Natural killer cell treated with Interleukin-12 subunit alpha and Interleukin-12 subunit beta and Interleukin-15 and Interleukin-18, amount 100 ng/mL, for 72 hours (primary cell): ENCODE data around the gene MAOA. TPM values are rescaled to one million over a fixed set of nuclear protein-coding genes. Genes with fewer than 3 reads are reported as not detected.
A peak's percentile ranks its signal among the peaks of the same experiment; 100 is the strongest.
"Not testable (repeated sequence)": the region's sequence is repeated elsewhere in the genome, so short reads cannot be mapped to it uniquely, and the experiment has no call there.

Experiments
- ATAC-seq, 2 donors: fragments of 150-1000 bp; cut with Tn5 transposase in 1 of 2; sonication (Bioruptor Pico), chemical (Tn5 transposase) in 1 of 2; 2 replicates each; pipeline ENCODE4 v1.10.0; 2021
- DNase-seq: peaks from one replicate; pipeline ENCODE4 v3.0.0; 2022; ENCODE audit warnings: low spot score
- H3K27ac Mint-ChIP-seq, 2 donors: 1 replicate in 1 of 2; 2 replicates in 1 of 2; pipeline ENCODE4 v1.8.0; 2022; ENCODE audit warnings: mixed read lengths in 2 of 2, mild to moderate bottlenecking in 1 of 2, moderate library complexity in 1 of 2
- H3K27me3 Mint-ChIP-seq, 2 donors: 1 replicate in 1 of 2; 2 replicates in 1 of 2; pipeline ENCODE4 v1.8.0; 2022; ENCODE audit warnings: mixed read lengths in 2 of 2
- H3K36me3 Mint-ChIP-seq: one replicate; pipeline ENCODE4 v1.8.0; 2022; ENCODE audit warnings: mixed read lengths
- H3K4me1 Mint-ChIP-seq, 2 donors: 1 replicate in 1 of 2; 2 replicates in 1 of 2; pipeline ENCODE4 v1.8.0; 2022; ENCODE audit warnings: low read depth in 2 of 2, mixed read lengths in 2 of 2, mild to moderate bottlenecking in 1 of 2
- H3K4me3 Mint-ChIP-seq: one replicate; pipeline ENCODE4 v1.8.0; 2022; ENCODE audit warnings: mixed read lengths
- H3K9me3 Mint-ChIP-seq: 2 replicates; pipeline ENCODE4 v1.8.0; 2022; ENCODE audit warnings: mixed read lengths
- total RNA-seq, 2 donors: library from RNA; stranded (reverse); gene quantifications; one replicate each; pipeline ENCODE4 v1.2.3, GENCODE V29; 2022

Gene MAOA
- total RNA-seq, 2 donors from 2014 or later, result 0.21 to 1.8 TPM

GRCh38 chrX:43643662-43644061, 12.4 kb upstream of the MAOA start:
- Mint-ChIP-seq H3K4me1 (no peaks in the 10 kb centered on the region), H3K27ac (no peak overlapping the region), H3K4me3 (no peak overlapping the region), H3K27me3 (peaks cover 5 to 12% of the 10 kb centered on the region in 2 donors), H3K9me3 (no peaks in the 10 kb centered on the region), H3K36me3 (no peaks in the 10 kb centered on the region)
- DNase-seq (no peak), ATAC-seq (no peak)

- DNase-seq (no peak), ATAC-seq (no peak)
- H3K27ac Mint-ChIP-seq, result no peak overlapping the region
- H3K36me3 Mint-ChIP-seq, result no peaks in the 10 kb centered on the region
- H3K9me3 Mint-ChIP-seq, result no peaks in the 10 kb centered on the region
- no peak overlapping the region for H3K4me3 Mint-ChIP-seq
- H3K4me1 Mint-ChIP-seq, result no peaks in the 10 kb centered on the region
- H3K27me3 Mint-ChIP-seq, result peaks cover 5 to 12% of the 10 kb centered on the region in 2 donors
Measured at GRCh38 chrX:43644124-43644701, 11.9 kb upstream of the MAOA start.

- DNase-seq, result no peak
- peaks cover 2 to 7% of the 10 kb centered on the region in 2 donors for H3K27me3 Mint-ChIP-seq
- no peaks in the 10 kb centered on the region for H3K4me1 Mint-ChIP-seq
- H3K9me3 Mint-ChIP-seq, result no peaks in the 10 kb centered on the region
- H3K4me3 Mint-ChIP-seq, result no peak overlapping the region
- no peaks in the 10 kb centered on the region for H3K36me3 Mint-ChIP-seq
- H3K27ac Mint-ChIP-seq, result no peak overlapping the region
- no peak for ATAC-seq
Measured at GRCh38 chrX:43646800-43647199, 9.3 kb upstream of the MAOA start.

GRCh38 chrX:43654431-43655150, 1.5 kb upstream of the MAOA start:
- Mint-ChIP-seq H3K4me3 (peak overlapping the region; percentile 89), H3K36me3 (no peaks in the 10 kb centered on the region), H3K27me3 (peaks cover 0 to 16% of the 10 kb centered on the region in 2 donors), H3K9me3 (no peaks in the 10 kb centered on the region), H3K4me1 (peaks cover 0 to 7% of the 10 kb centered on the region in 2 donors), H3K27ac (peak overlapping the region; percentile 86 to 92)
- DNase-seq (peak; percentile 90), ATAC-seq (peak; percentile 97 to 99)

GRCh38 chrX:43655151-43656004, 721 bp upstream of the MAOA start:
- ATAC-seq (peak in 1 of 2 donors; percentile 37), DNase-seq (no peak)
- Mint-ChIP-seq H3K9me3 (no peaks in the 10 kb centered on the region), H3K4me1 (peaks cover 0 to 7% of the 10 kb centered on the region in 2 donors), H3K36me3 (no peaks in the 10 kb centered on the region), H3K27me3 (peaks cover 0 to 16% of the 10 kb centered on the region in 2 donors), H3K4me3 (peak overlapping the region; percentile 89), H3K27ac (peak overlapping the region; percentile 19 to 25)

GRCh38 chrX:43657671-43658070, 1.6 kb downstream of the MAOA start:
- Mint-ChIP-seq H3K4me3 (no peak overlapping the region), H3K27me3 (peaks cover 0 to 16% of the 10 kb centered on the region in 2 donors)
- no peak for DNase-seq

GRCh38 chrX:43661521-43662240, 5.6 kb downstream of the MAOA start:
- H3K27ac Mint-ChIP-seq, result no peak overlapping the region
- no peaks in the 10 kb centered on the region for H3K36me3 Mint-ChIP-seq
- H3K27me3 Mint-ChIP-seq, result peaks cover 24 to 29% of the 10 kb centered on the region in 2 donors
- H3K9me3 Mint-ChIP-seq, result no peaks in the 10 kb centered on the region
- DNase-seq, result no peak
- no peak for ATAC-seq
- H3K4me3 Mint-ChIP-seq, result no peak overlapping the region
- H3K4me1 Mint-ChIP-seq, result peaks cover 0 to 5% of the 10 kb centered on the region in 2 donors

More at GRCh38 chrX:43657671-43658070, 1.6 kb downstream of the MAOA start:
- H3K27ac Mint-ChIP-seq, result no peak overlapping the region
- no peaks in the 10 kb centered on the region for H3K36me3 Mint-ChIP-seq
- peaks cover 0 to 7% of the 10 kb centered on the region in 2 donors for H3K4me1 Mint-ChIP-seq
- no peaks in the 10 kb centered on the region for H3K9me3 Mint-ChIP-seq
- ATAC-seq, result no peak

- Mint-ChIP-seq H3K27me3 (peaks cover 29 to 32% of the 10 kb centered on the region in 2 donors), H3K27ac (no peak overlapping the region), H3K9me3 (no peaks in the 10 kb centered on the region), H3K36me3 (no peaks in the 10 kb centered on the region), H3K4me3 (no peak overlapping the region), H3K4me1 (peaks cover 0 to 6% of the 10 kb centered on the region in 2 donors)
- ATAC-seq (no peak), DNase-seq (no peak)
Measured at GRCh38 chrX:43663173-43663572, 7.1 kb downstream of the MAOA start.

- ATAC-seq, result no peak
- Mint-ChIP-seq H3K9me3 (no peaks in the 10 kb centered on the region), H3K4me3 (no peak overlapping the region)
Measured at GRCh38 chrX:43664258-43664657, 8.2 kb downstream of the MAOA start.

GRCh38 chrX:43664708-43665107, 8.6 kb downstream of the MAOA start:
- peaks cover 0 to 6% of the 10 kb centered on the region in 2 donors for H3K4me1 Mint-ChIP-seq
- no peaks in the 10 kb centered on the region for H3K9me3 Mint-ChIP-seq
- ATAC-seq, result no peak
- H3K27ac Mint-ChIP-seq, result no peak overlapping the region
- no peaks in the 10 kb centered on the region for H3K36me3 Mint-ChIP-seq
- DNase-seq, result no peak
- H3K27me3 Mint-ChIP-seq, result peaks cover 33 to 38% of the 10 kb centered on the region in 2 donors
- H3K4me3 Mint-ChIP-seq, result no peak overlapping the region

More at GRCh38 chrX:43664258-43664657, 8.2 kb downstream of the MAOA start:
- Mint-ChIP-seq H3K36me3 (no peaks in the 10 kb centered on the region), H3K27ac (no peak overlapping the region), H3K27me3 (peaks cover 28 to 34% of the 10 kb centered on the region in 2 donors), H3K4me1 (peaks cover 0 to 6% of the 10 kb centered on the region in 2 donors)
- no peak for DNase-seq

- no peak overlapping the region for H3K4me3 Mint-ChIP-seq
- H3K27ac Mint-ChIP-seq, result no peak overlapping the region
- H3K27me3 Mint-ChIP-seq, result peaks cover 33 to 39% of the 10 kb centered on the region in 2 donors
- H3K9me3 Mint-ChIP-seq, result no peaks in the 10 kb centered on the region
- no peaks in the 10 kb centered on the region for H3K36me3 Mint-ChIP-seq
- no peak for DNase-seq
- H3K4me1 Mint-ChIP-seq, result peaks cover 0 to 6% of the 10 kb centered on the region in 2 donors
- ATAC-seq, result no peak
Measured at GRCh38 chrX:43666311-43666912, 10.3 kb downstream of the MAOA start.

- not testable (repeated sequence) for H3K4me1 Mint-ChIP-seq, H3K27ac Mint-ChIP-seq, H3K4me3 Mint-ChIP-seq, H3K9me3 Mint-ChIP-seq, ATAC-seq, DNase-seq, H3K36me3 Mint-ChIP-seq
- H3K27me3 Mint-ChIP-seq, result peaks cover 0 to 19% of the 10 kb centered on the region in 2 donors
Measured at GRCh38 chrX:43675965-43676628, 20.0 kb downstream of the MAOA start.
